HCT116 (cell line): ENCODE measurements around the gene ARHGEF39. TPM values are rescaled to one million over a fixed set of nuclear protein-coding genes. Genes with fewer than 3 reads are reported as not detected.

Experiments used
- ATAC-seq: fragments of 200-7000 bp; cut with Tn5 transposase; 2 replicates; pipeline ENCODE4 v1.9.1; 2020; ENCODE audit warnings: mild to moderate bottlenecking, moderate library complexity
- BruUV-seq: library from RNA; stranded (reverse); fragments of 400-500 nt; replicated peaks from 2 replicates; lab custom pipeline; 2021; lab: Mats Ljungman, UMichigan
- CTCF ChIA-PET: fragments of 300-600 bp; sonication (Branson Sonifier 250); formaldehyde crosslinking; loops from one replicate; lab custom pipeline; 2021; ENCODE audit warnings: antibody characterized with exemption; lab: Charles Lee
- POLR2A ChIA-PET: fragments of 300-600, 350-600 bp; sonication (Branson Sonifier 250); formaldehyde crosslinking; loops from one replicate; lab custom pipeline; 2021; ENCODE audit warnings: antibody characterized with exemption; lab: Charles Lee
- RAD21 ChIA-PET, 2 experiments: fragments of 300-600 bp; sonication (Branson Sonifier 250); formaldehyde crosslinking; loops; one replicate each; lab custom pipeline; 2023; ENCODE audit warnings: low total read pairs in 2 of 2; ENCODE audit not compliant: uncharacterized antibody in 2 of 2, unreplicated experiment in 2 of 2, low non-redundant PET in 1 of 2; lab: Charles Lee
- DNase-seq: peaks from one replicate; pipeline ENCODE4 v3.0.0-alpha.2; 2010; ENCODE audit warnings: low read depth, low spot score
- H2AFZ ChIP-seq: fragments of 200-600 bp; shearing (Covaris generic), sonication (generic); 2 replicates; pipeline ENCODE4 v1.6.1; 2017; ENCODE audit warnings: low read depth, mixed run types, mixed read lengths, antibody characterized with exemption, low read length; ENCODE audit not compliant: poor library complexity, severe bottlenecking
- H3K27ac ChIP-seq: 2 replicates; pipeline ENCODE4 v1.5.1; 2012; ENCODE audit warnings: low read depth, low read length
- H3K27me3 ChIP-seq: fragments of 200-600 bp; sonication (generic); 2 replicates; pipeline ENCODE4 v1.6.1; 2016; ENCODE audit warnings: mixed run types, low read length, mixed read lengths; ENCODE audit not compliant: insufficient read depth
- H3K36me3 ChIP-seq, 2 experiments: fragments of 200-500 bp in 1 of 2; fragments of 200-600 bp in 1 of 2; sonication (Bioruptor generic) in 1 of 2; sonication (generic) in 1 of 2; 2 replicates each; pipeline versions ENCODE4 v1.5.1 to v1.6.1; 2014 to 2016; ENCODE audit warnings: low read length in 2 of 2, inconsistent platforms in 1 of 2, mixed read lengths in 1 of 2, mixed run types in 1 of 2; ENCODE audit not compliant: insufficient read depth in 2 of 2, control insufficient read depth in 1 of 2
- H3K4me1 ChIP-seq, 2 experiments: fragments of 200-600 bp in 1 of 2; sonication (generic) in 1 of 2; 2 replicates each; pipeline versions ENCODE4 v1.5.1 to v1.6.1; 2012 to 2017; ENCODE audit warnings: low read length in 2 of 2, inconsistent platforms in 1 of 2, mild to moderate bottlenecking in 1 of 2, mixed read lengths in 1 of 2, mixed run types in 1 of 2, moderate library complexity in 1 of 2; ENCODE audit not compliant: insufficient read depth in 2 of 2, control insufficient read depth in 1 of 2
- H3K4me2 ChIP-seq: fragments of 200-600 bp; sonication (generic); 2 replicates; pipeline ENCODE4 v1.6.1; 2017; ENCODE audit warnings: mixed run types, low read length, mixed read lengths
- H3K4me3 ChIP-seq, 2 experiments: fragments of 200-600 bp in 1 of 2; sonication (generic) in 1 of 2; replicated peaks in 1 of 2; 2 replicates each; pipeline ENCODE4 v1.5.1; 2011 to 2016; ENCODE audit warnings: low read length in 2 of 2, control low read depth in 1 of 2, low read depth in 1 of 2, mild to moderate bottlenecking in 1 of 2, mixed read lengths in 1 of 2, mixed run types in 1 of 2
- H3K79me2 ChIP-seq: fragments of 200-600 bp; sonication (generic); 2 replicates; pipeline ENCODE4 v1.6.1; 2017; ENCODE audit warnings: mild to moderate bottlenecking, mixed run types, low read length, moderate library complexity, mixed read lengths; ENCODE audit not compliant: insufficient read depth
- H3K9ac ChIP-seq: fragments of 200-600 bp; sonication (generic); 2 replicates; pipeline ENCODE4 v1.6.1; 2016; ENCODE audit warnings: low read length, mixed read lengths
- H3K9me2 ChIP-seq: fragments of 200-600 bp; sonication (generic), shearing (Covaris generic); 2 replicates; pipeline ENCODE4 v1.6.1; 2017; ENCODE audit warnings: mixed run types, mild to moderate bottlenecking, moderate library complexity; ENCODE audit not compliant: insufficient read depth
- H3K9me3 ChIP-seq, 2 experiments: fragments of 200-500 bp in 1 of 2; fragments of 200-600 bp in 1 of 2; sonication (Bioruptor generic) in 1 of 2; sonication (generic) in 1 of 2; 2 replicates each; pipeline ENCODE4 v1.6.1; 2014 to 2017; ENCODE audit warnings: low read length in 2 of 2, mixed read lengths in 2 of 2, inconsistent platforms in 1 of 2, low read depth in 1 of 2, mild to moderate bottlenecking in 1 of 2, mixed run types in 1 of 2, moderate library complexity in 1 of 2; ENCODE audit not compliant: control insufficient read depth in 1 of 2, insufficient read depth in 1 of 2
- H4K20me1 ChIP-seq: fragments of 200-600 bp; sonication (generic), shearing (Covaris generic); 2 replicates; pipeline ENCODE4 v1.6.1; 2017; ENCODE audit warnings: mixed run types, mild to moderate bottlenecking, moderate library complexity; ENCODE audit not compliant: insufficient read depth
- ATF3 ChIP-seq: IDR thresholded peaks from 2 replicates; pipeline ENCODE4 v1.6.1; 2012
- CEBPB ChIP-seq: IDR thresholded peaks from 2 replicates; pipeline ENCODE4 v1.6.1; 2012; ENCODE audit warnings: low read depth
- ELF1 ChIP-seq: IDR thresholded peaks from 2 replicates; pipeline ENCODE4 v1.6.1; 2012; ENCODE audit warnings: low read depth, borderline replicate concordance
- EZH2 ChIP-seq: fragments of 200-600 bp; sonication (generic); IDR thresholded peaks from 2 replicates; pipeline ENCODE4 v1.6.1; 2017; ENCODE audit warnings: antibody characterized with exemption, mixed run types
- FOSL1 ChIP-seq: IDR thresholded peaks from 2 replicates; pipeline ENCODE4 v1.6.1; 2012; ENCODE audit warnings: low read depth
- JUND ChIP-seq: IDR thresholded peaks from 2 replicates; pipeline ENCODE4 v1.6.1; 2012
- MAX ChIP-seq: IDR thresholded peaks from 2 replicates; pipeline ENCODE4 v1.6.1; 2012
- POLR2A ChIP-seq: IDR thresholded peaks from 2 replicates; pipeline ENCODE4 v1.7.0; 2011; ENCODE audit warnings: borderline replicate concordance; ENCODE audit not compliant: insufficient read depth, insufficient read length; ENCODE audit errors: extremely low read depth
- POLR2AphosphoS5 ChIP-seq: IDR thresholded peaks from 2 replicates; pipeline ENCODE4 v1.6.1; 2011; ENCODE audit warnings: mild to moderate bottlenecking, low read depth, low read length, moderate library complexity
- RAD21 ChIP-seq: IDR thresholded peaks from 2 replicates; pipeline ENCODE4 v1.6.1; 2012; ENCODE audit warnings: low read depth, mild to moderate bottlenecking
- REST ChIP-seq: IDR thresholded peaks from 2 replicates; pipeline ENCODE4 v1.6.1; 2012; ENCODE audit warnings: low read depth
- SIN3A ChIP-seq: IDR thresholded peaks from 2 replicates; pipeline ENCODE4 v1.6.1; 2012; ENCODE audit warnings: low read depth
- TCF7L2 ChIP-seq: IDR thresholded peaks from 2 replicates; pipeline ENCODE4 v1.7.0; 2011; ENCODE audit warnings: borderline replicate concordance, inconsistent platforms; ENCODE audit not compliant: insufficient read depth, insufficient read length; ENCODE audit errors: extremely low read depth
- YY1 ChIP-seq: IDR thresholded peaks from 2 replicates; pipeline ENCODE4 v1.6.1; 2011; ENCODE audit warnings: low read length, low read depth, moderate library complexity, mild to moderate bottlenecking; ENCODE audit not compliant: insufficient replicate concordance; ENCODE audit errors: extremely low read depth
- ZBTB33 ChIP-seq: IDR thresholded peaks from 2 replicates; pipeline ENCODE4 v1.6.1; 2011; ENCODE audit warnings: mild to moderate bottlenecking, low read length, moderate library complexity; ENCODE audit not compliant: insufficient replicate concordance; ENCODE audit errors: extremely low read depth
- ZFX ChIP-seq: fragments of 450-650 bp; IDR thresholded peaks from 2 replicates; pipeline ENCODE4 v1.6.1; 2017
- intact Hi-C: fragments of 100-400 bp; cut with micrococcal nuclease; formaldehyde crosslinking; loops from 2 replicates; pipeline ENCODE4 v1.10.0; 2022
- total RNA-seq: library from RNA; stranded (reverse); gene quantifications from one replicate; pipeline ENCODE4 v1.2.1, GENCODE V29; 2021; ENCODE audit not compliant: unreplicated experiment
- TF ChIP-seq, protein P1 (sequence below), 3 experiments: fragments of 200-600 bp in 1 of 3; sonication (generic) in 1 of 3; IDR thresholded peaks in 2 of 3; conservative IDR thresholded peaks in 1 of 3; 2 replicates each; pipeline ENCODE4 v1.5.1; 2012 to 2017; ENCODE audit warnings: low read depth in 2 of 3, low read length in 2 of 3, antibody characterized with exemption in 1 of 3, borderline replicate concordance in 1 of 3, control low read depth in 1 of 3, mild to moderate bottlenecking in 1 of 3, mixed read lengths in 1 of 3, mixed run types in 1 of 3, moderate library complexity in 1 of 3; ENCODE audit not compliant: insufficient read depth in 1 of 3

The ARHGEF39 gene
- total RNA-seq, 1 experiment from 2014 or later, result 29.8 TPM

- ChIA-PET POLR2A (interaction anchor here (3.0 kb wide), 1 partner anchor 23 kb away, joined by 16 read pairs; the partner anchor contains the start of gene TPM2), RAD21 (no interaction called here), CTCF (interaction anchor here (1.8 kb wide), 1 partner anchor 31 kb away, joined by 11 read pairs; no protein-coding TSS in a partner anchor)
- no peak overlapping the region for H2AFZ ChIP-seq
- DNase-seq (no peak), ATAC-seq (no peak)
- H3K4me3 ChIP-seq, result no peak overlapping the region
- H3K79me2 ChIP-seq, result peaks cover 28% of the 10 kb centered on the region; the same call in 1 of the 2 replicates
- H4K20me1 ChIP-seq, result no peaks in the 10 kb centered on the region
- no peak overlapping the region for H3K9ac ChIP-seq
- no peak overlapping the region for H3K27ac ChIP-seq
- no peaks in the 10 kb centered on the region for H3K9me2 ChIP-seq
- no TSS peak for BruUV-seq
- no peaks in the 10 kb centered on the region for H3K9me3 ChIP-seq
- TF ChIP-seq POLR2AphosphoS5 (no peak), REST (no peak), RAD21 (no peak), EZH2 (no peak), POLR2A (no peak), ZBTB33 (no peak), CEBPB (no peak), ZFX (no peak), TCF7L2 (no peak), ELF1 (no peak), ATF3 (no peak), JUND (no peak), SIN3A (no peak), YY1 (no peak), FOSL1 (no peak), MAX (no peak)
- TF ChIP-seq, protein P1, sequence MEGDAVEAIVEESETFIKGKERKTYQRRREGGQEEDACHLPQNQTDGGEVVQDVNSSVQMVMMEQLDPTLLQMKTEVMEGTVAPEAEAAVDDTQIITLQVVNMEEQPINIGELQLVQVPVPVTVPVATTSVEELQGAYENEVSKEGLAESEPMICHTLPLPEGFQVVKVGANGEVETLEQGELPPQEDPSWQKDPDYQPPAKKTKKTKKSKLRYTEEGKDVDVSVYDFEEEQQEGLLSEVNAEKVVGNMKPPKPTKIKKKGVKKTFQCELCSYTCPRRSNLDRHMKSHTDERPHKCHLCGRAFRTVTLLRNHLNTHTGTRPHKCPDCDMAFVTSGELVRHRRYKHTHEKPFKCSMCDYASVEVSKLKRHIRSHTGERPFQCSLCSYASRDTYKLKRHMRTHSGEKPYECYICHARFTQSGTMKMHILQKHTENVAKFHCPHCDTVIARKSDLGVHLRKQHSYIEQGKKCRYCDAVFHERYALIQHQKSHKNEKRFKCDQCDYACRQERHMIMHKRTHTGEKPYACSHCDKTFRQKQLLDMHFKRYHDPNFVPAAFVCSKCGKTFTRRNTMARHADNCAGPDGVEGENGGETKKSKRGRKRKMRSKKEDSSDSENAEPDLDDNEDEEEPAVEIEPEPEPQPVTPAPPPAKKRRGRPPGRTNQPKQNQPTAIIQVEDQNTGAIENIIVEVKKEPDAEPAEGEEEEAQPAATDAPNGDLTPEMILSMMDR (IDR thresholded peaks at IDR 0.05 in 2 of 3, conservative IDR thresholded peaks at IDR 0.05 in 1 of 3; ENCODE audit: borderline replicate concordance in 1 of 3, insufficient read depth in 1 of 3, low read depth in 2 of 3, low read length in 2 of 3), result no peak
- peaks cover 5 to 17% of the 10 kb centered on the region in 2 experiments; a peak in 3 of 4 replicates for H3K36me3 ChIP-seq
- peak overlapping the region; percentile 87; the same call in 1 of the 2 replicates for H3K4me2 ChIP-seq
- H3K27me3 ChIP-seq, result no peaks in the 10 kb centered on the region
- intact Hi-C loops, result no loop called here
- peaks cover 27 to 60% of the 10 kb centered on the region in 2 experiments; a peak in 3 of 4 replicates for H3K4me1 ChIP-seq
Measured at GRCh38 chr9:35666045-35666444, 1.1 kb upstream of the ARHGEF39 start.
